Neural crest cell (in vitro differentiated cells): ENCODE measurements around the gene TSPAN11. TPM values are rescaled to one million over a fixed set of nuclear protein-coding genes. Genes with fewer than 3 reads are reported as not detected.

Source experiments
- DNase-seq: peaks from one replicate; pipeline ENCODE4 v3.0.0; 2021; ENCODE audit warnings: low read depth, mixed read lengths, low spot score
- H3K27ac Mint-ChIP-seq: one replicate; pipeline ENCODE4 v1.8.0; 2021; ENCODE audit warnings: mild to moderate bottlenecking, mixed read lengths; ENCODE audit not compliant: unreplicated experiment
- H3K27me3 Mint-ChIP-seq: 2 replicates; pipeline ENCODE4 v1.8.0; 2021; ENCODE audit warnings: low read depth, mild to moderate bottlenecking, mixed read lengths
- H3K36me3 Mint-ChIP-seq: 2 replicates; pipeline ENCODE4 v1.8.0; 2021; ENCODE audit warnings: low read depth, mild to moderate bottlenecking, mixed read lengths
- H3K4me1 Mint-ChIP-seq: 2 replicates; pipeline ENCODE4 v1.8.0; 2021; ENCODE audit warnings: mixed read lengths
- H3K4me3 Mint-ChIP-seq: one replicate; pipeline ENCODE4 v1.8.0; 2021; ENCODE audit warnings: mild to moderate bottlenecking, mixed read lengths
- H3K9me3 Mint-ChIP-seq: 2 replicates; pipeline ENCODE4 v1.8.0; 2021; ENCODE audit warnings: mixed read lengths
- total RNA-seq: library from RNA; stranded (reverse); gene quantifications from 2 replicates; pipeline ENCODE4 v1.2.1, GENCODE V29; 2021
- TF ChIP-seq, protein P1 (sequence below): fragments of 200-600 bp; sonication (generic); conservative IDR thresholded peaks from 2 replicates; pipeline ENCODE4 v1.5.0; 2021; ENCODE audit warnings: antibody characterized with exemption, mild to moderate bottlenecking

Gene TSPAN11
- total RNA-seq, 1 donor from 2014 or later: 21.4 TPM

DNA sequence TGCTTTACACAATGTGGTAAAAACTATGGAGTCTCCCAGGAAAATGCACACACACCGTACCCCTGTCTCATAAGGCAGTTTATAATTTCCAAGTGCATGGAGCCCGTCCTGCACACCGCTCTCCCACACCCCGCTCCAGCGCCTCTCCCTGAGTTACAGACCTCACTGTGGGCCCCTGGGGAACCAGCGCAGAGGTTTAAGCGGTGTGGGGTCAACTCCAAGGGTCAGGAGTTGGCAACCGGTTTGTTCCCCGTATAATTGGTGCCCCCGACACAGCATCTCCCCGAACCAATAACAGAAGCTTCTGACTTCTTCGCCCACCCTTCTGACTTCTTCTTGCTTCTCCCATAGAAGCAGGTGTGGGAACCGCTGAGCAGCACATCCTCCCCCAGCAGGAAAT lies 88.7 kb downstream of the TSPAN11 start:
- H3K4me1 Mint-ChIP-seq: peaks cover 7% of the 10 kb centered on the region
- H3K9me3 Mint-ChIP-seq: peaks cover 5% of the 10 kb centered on the region
- TF ChIP-seq, protein P1, sequence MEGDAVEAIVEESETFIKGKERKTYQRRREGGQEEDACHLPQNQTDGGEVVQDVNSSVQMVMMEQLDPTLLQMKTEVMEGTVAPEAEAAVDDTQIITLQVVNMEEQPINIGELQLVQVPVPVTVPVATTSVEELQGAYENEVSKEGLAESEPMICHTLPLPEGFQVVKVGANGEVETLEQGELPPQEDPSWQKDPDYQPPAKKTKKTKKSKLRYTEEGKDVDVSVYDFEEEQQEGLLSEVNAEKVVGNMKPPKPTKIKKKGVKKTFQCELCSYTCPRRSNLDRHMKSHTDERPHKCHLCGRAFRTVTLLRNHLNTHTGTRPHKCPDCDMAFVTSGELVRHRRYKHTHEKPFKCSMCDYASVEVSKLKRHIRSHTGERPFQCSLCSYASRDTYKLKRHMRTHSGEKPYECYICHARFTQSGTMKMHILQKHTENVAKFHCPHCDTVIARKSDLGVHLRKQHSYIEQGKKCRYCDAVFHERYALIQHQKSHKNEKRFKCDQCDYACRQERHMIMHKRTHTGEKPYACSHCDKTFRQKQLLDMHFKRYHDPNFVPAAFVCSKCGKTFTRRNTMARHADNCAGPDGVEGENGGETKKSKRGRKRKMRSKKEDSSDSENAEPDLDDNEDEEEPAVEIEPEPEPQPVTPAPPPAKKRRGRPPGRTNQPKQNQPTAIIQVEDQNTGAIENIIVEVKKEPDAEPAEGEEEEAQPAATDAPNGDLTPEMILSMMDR: no peak
- H3K36me3 Mint-ChIP-seq: peaks cover 5% of the 10 kb centered on the region
- H3K27ac Mint-ChIP-seq: no peak overlapping the region
- H3K4me3 Mint-ChIP-seq: no peak overlapping the region
- H3K27me3 Mint-ChIP-seq: no peaks in the 10 kb centered on the region
- no peak for DNase-seq

DNA sequence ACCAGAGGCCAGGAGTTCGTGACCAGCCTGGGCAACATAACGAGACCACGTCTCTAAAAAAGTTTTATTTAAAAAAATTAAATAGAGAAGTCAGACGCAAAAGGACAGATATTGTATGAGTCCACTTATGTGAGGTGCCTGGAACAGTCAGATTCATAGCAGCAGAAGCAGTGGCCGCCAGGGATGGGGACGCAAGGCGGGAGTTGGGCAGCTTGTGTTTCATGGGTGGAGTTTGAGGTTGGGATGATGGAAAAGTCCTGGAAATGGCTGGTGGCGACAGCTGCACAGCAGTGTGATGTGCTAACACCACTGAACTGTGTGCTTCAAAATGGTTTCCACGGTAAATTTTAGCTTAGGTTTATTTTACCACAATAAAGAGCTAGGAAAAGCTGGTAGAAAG lies 89.5 kb downstream of the TSPAN11 start:
- H3K27ac Mint-ChIP-seq: peak overlapping the region; percentile 89
- peaks cover 5% of the 10 kb centered on the region for H3K36me3 Mint-ChIP-seq
- H3K27me3 Mint-ChIP-seq: no peaks in the 10 kb centered on the region
- TF ChIP-seq, protein P1: no peak
- no peak overlapping the region for H3K4me3 Mint-ChIP-seq
- peaks cover 5% of the 10 kb centered on the region for H3K9me3 Mint-ChIP-seq
- DNase-seq: no peak
- peaks cover 7% of the 10 kb centered on the region for H3K4me1 Mint-ChIP-seq

DNA sequence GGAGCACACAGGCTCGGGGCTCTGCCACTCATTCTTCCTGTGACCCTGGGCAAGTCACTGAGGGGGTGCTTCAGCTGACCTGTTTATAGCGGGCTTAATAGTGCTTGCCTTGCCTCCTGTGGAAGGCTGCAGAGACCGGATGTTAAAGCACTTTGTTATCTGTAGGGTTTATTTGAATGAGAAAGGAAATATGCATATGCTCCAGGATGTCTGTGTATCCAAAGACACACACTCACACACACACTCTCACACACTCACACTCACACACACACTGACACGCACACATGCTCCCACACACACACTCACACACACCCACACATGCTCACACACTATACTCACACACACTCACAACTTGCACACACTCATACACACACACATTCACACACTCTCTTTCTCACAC lies 91.0 kb downstream of the TSPAN11 start:
- TF ChIP-seq, protein P1: no peak
- Mint-ChIP-seq H3K4me1 (peaks cover 15% of the 10 kb centered on the region), H3K9me3 (peaks cover 5% of the 10 kb centered on the region), H3K36me3 (peaks cover 5% of the 10 kb centered on the region), H3K27ac (no peak overlapping the region), H3K27me3 (no peaks in the 10 kb centered on the region), H3K4me3 (no peak overlapping the region)
- no peak for DNase-seq

DNA sequence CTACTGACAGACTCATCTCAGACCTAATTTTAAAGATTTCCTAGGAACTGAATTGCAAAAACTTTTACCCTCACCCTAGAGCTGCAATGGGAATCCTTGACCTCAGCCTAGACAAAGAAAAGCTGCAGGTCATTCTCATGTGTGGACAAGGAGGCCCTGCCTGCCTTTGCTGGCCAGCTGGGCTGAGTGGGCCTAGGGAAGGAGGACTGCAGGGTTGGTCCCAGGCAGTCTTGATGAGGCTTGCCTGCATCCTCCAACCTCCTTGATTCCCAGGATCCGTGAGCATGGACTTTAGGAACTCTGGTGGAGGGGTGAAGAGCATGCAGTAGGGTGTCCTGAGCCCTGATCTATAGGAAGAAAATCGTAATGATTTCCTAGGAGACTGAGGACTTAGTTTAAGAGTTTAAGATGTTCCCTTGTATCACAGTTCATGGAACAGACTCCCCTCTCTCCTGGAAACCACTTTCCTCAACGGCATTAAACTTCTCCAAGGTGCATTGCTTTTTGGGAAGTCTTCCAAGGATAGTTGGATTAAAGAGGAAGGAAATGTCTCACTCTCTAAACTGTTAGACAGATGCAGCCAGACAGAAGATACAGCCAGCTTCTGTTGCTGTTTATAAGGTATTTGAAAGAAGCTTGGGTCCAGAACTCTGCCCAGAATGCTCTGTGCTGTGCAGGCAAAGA lies 91.7 kb downstream of the TSPAN11 start:
- Mint-ChIP-seq H3K9me3 (peaks cover 5% of the 10 kb centered on the region), H3K4me1 (peaks cover 22% of the 10 kb centered on the region), H3K36me3 (peaks cover 5% of the 10 kb centered on the region), H3K27me3 (no peaks in the 10 kb centered on the region), H3K4me3 (no peak overlapping the region), H3K27ac (no peak overlapping the region)
- no peak for DNase-seq
- TF ChIP-seq, protein P1: no peak

DNA sequence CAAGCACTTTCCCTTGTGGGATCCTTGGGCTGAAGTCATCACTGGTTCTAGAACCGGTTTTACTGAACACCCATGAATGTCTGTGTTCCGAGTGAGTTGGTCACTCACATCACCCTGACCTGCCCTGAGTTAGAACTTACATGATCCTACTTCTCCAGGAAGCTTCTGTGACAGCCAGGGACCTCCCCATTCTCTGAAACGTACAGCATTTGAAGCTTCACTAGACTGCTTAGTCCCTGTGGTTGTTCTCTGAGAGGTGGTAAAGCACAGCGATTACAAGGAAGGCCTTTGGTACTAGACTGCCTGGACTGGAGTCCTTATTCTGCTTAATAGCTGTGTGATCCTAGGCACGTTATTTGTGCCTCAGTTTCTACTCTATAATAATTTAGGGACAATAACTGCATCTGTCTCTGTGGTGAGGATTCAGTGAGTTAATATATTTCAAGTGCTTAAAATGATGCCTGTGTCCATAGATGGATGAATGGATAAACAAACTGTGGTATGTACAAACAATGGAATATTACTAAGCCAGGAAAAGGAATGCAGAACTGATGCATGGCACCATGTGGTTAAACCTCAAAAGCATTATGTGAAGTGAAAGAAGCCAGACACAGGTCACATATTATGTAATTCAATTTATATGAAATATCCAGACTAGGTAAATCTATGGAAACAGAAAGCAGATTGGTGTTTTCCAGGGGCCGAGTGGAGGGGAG lies 92.4 kb downstream of the TSPAN11 start:
- H3K4me1 Mint-ChIP-seq: peaks cover 28% of the 10 kb centered on the region
- peaks cover 5% of the 10 kb centered on the region for H3K9me3 Mint-ChIP-seq
- H3K36me3 Mint-ChIP-seq: peaks cover 5% of the 10 kb centered on the region
- TF ChIP-seq, protein P1: no peak
- H3K27ac Mint-ChIP-seq: no peak overlapping the region
- no peak overlapping the region for H3K4me3 Mint-ChIP-seq
- DNase-seq: no peak
- no peaks in the 10 kb centered on the region for H3K27me3 Mint-ChIP-seq
